NCI-H2029 (cell line): ENCODE data around the gene PDZRN3.

Experiments
- DNase-seq: peaks from one replicate; lab custom pipeline; 2025; lab: John Stamatoyannopoulos, UW

Gene PDZRN3

DNA sequence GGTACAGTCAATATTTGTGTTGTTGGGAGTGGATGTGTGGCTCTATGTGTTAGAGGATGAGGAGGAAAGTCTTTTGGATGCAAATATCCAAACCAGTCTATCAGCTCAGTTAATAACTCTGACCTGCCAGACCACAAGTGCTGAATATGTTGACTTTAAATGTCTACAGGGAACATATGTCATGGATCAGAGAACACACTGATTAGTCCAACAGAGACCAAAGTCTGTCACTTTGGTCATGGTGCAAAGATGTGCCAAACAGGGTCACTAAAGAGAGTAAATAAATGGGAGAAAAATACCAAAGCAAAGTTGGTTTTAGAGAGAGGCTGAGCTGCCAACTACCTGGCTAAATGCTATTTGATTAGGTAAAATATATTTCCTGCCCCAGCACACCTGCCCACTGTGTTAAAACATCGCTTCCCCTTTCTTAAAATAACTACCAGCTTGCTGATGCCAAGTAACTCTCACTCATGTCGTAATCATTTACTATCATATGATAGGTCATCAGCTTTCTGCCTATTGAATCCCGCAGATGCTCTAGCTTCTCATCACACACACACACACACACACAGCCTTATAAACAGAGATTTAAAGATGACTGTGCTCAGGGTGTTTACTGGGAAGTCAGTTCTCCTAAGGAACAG is 173.3 kb downstream of the PDZRN3 start:
- DNase-seq: peak; percentile 53

DNA sequence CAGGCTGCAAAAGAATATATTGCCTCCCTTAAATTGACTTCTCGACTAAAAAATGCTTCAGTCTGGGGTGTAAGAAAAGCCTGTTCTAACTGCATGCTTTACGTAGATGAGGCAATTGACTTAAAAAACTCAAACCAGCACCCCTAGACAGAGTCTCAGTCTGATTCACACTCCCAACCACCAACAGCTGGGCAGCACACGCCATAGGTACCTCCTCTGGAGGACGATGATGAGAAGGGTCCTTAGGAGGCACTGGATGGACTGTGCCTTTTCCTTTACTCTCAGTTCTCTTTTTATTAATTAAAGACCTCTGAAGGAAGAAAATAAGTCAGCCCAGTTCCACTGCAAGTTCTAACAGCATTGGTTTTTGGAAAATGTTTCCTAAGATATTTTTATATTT is 175.0 kb downstream of the PDZRN3 start:
- no peak for DNase-seq

DNA sequence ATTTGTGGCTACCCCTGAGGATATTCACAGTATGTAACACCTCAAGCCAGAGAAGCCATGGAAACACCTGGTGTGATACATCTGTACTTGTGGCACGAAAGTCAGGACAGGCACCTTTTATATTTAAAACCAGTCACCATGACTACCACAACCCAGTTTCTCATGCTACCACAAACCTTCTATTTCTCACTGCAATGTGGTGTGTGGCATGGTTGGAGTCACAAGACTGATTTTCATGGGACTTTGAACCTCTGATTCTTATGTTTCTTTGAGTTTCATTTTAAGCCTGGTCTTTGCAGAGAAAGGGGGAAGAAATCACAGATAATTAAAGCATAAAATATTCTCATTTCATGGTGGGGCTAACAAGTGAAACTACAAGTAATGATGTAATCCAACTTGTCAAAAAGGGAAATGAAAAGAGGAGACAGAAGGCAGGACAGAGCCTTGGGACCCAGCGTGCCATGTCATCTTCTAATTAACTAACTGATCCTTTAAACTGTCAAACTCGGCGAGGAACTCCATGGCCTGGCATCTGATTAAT is 175.9 kb downstream of the PDZRN3 start:
- DNase-seq: no peak

DNA sequence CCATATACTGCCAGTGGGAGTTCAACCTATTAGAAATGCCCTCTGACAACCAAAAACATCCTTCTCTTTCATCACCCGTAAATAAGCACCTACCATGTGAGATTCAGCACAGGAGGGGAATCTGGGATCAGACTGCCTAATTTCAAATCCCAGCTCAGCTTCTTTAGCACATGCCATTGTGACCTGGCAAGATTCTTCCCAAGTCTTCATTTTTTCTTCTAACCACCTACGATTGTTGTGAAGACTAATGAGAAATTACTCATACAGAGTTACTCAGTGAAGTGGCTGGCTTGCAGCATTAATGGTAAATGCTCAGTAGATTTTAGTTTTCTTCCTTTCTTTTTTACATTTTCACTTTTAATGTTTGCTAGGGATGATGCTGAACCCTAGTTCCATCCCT is 176.7 kb downstream of the PDZRN3 start:
- DNase-seq: no peak

DNA sequence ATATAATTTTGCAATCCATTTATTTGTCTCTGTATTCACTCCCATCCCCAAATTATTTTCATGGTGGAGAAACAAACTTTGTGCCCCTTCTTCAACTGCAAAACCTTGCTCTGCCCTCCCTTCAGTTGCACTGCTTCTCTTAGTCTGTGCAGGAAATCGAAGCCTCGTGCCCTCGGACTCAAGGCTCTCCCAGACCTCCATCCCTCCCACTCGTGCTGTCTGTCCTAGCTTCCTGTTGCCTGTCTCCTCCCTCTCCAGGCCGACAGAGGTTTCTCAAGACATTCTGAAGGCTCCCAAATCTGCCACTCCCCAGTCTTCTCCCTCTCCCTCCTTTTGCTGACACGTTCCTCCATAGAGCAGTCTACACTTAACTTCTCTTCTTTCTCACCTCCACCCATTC is 177.6 kb downstream of the PDZRN3 start:
- no peak for DNase-seq

DNA sequence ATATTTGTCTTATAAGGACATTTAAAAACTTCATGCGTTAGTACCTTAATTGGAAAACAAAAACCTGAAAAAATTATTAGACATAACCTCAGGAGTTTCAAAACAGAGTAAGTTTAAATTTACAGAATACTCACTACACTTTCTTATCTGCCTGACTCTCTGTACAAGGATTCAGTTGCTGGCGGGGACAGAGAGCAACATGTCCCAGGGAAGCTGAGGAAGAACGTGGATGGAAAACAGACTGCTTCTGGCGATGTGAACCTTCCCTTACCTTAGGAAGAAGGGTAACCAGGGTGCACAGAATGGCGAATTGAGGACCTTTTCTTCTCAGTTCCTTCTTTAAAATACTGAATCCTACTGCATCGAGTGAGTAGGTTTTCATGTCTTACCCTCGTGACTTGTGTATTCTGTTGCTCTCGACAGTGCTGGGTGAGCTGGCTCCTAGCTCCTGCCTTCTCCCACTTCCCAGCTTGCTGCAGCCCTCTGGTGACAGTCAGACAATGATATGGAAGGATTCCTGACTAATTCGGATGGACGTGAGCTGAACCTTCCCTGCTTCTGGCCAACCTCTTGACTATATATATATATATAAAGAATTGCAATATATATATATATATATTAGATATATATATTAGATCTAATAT is 178.2 kb downstream of the PDZRN3 start:
- DNase-seq: no peak

DNA sequence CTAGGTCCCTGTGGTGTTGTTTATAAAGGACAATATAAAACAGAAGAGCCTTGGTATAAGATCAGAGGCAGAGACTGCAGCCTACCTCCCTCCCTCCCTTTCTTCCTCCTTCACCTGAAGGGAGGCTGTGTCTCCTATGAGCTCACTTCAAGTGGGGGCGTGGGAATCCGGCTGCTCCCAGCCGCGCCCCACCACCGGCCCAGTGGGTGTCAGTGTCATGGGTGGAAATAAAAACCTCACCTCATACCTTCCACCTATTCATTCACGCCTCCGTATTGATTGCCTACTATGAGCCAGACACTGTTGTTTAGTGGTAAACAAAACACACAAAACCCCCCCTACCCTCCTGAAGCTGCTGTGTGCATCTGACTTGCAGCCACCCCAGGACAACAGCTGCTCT is 181.9 kb downstream of the PDZRN3 start:
- DNase-seq: no peak

DNA sequence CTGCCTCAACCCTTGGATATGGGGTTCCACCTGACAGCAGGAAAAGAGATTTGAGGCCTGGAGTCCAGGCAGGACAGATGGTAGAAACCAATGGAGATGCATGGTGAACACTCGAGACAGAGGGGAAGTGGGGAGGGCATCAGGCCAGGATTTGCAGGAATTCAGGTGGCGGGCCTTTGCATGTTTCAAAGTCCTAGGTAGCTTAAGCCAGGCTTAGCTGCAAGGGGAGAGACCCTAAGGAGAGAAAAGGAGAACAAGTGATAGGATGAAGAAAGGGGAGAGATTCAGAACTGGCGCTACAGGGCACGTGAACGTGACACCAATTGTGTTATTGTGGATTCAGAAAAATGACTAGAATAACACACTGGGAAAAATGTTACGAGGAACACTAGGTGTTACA is 182.6 kb downstream of the PDZRN3 start:
- DNase-seq: no peak

DNA sequence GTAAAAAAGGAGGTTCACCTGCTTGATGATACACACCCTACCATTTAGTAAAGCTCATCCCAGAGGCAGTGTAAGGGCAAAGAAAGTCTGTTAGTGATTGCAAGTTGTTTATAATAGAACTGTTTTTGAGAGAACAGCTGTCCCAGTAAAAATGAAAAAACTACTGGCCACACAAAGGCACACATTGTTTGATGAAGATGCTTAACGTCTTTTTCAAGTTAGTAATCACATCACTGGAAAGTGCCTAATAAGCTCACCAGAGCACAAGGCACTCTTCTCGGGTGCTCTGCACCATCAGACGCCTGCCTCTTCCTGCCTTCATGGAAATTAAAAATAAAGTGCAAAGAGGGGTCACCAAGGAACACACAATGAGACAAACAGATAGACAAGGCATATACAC is 186.9 kb downstream of the PDZRN3 start:
- DNase-seq: no peak

DNA sequence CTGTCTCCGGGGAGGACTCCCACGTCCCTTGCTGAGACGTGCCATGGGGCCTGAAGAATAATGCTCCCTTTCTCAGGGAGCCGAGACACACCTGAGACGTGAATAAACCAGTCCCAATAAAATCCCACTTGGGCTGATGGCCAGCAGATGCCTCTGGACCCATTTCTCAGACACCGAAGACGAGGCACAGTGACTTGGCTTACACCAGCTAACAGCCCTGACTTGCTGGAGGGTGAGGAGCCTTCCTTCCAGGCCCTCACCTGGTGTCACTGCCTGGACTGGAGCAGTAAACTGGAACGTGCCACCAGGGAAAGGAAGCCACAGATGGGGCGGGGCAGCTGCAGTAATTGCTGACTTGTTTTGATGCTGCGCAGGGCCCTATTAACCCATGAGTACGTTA is 189.7 kb downstream of the PDZRN3 start:
- DNase-seq: no peak

DNA sequence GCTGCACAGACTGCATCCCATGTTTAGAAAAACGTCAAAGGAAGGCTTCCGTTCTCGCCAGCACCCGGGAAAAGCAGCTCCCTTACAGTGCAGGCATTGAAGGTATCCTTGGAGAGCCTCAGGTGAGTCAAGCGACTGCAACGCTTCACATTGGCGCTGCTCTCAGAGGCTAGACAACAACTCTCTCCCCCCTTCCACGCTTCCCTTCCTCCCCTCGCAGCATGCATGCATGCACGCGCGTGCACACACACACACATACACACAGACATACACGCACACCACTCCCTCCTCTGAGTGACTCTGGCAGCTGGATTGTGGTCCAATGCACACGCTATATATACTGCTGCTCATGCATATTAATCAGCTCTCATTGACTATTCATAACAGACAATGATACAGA is 191.1 kb downstream of the PDZRN3 start:
- no peak for DNase-seq

DNA sequence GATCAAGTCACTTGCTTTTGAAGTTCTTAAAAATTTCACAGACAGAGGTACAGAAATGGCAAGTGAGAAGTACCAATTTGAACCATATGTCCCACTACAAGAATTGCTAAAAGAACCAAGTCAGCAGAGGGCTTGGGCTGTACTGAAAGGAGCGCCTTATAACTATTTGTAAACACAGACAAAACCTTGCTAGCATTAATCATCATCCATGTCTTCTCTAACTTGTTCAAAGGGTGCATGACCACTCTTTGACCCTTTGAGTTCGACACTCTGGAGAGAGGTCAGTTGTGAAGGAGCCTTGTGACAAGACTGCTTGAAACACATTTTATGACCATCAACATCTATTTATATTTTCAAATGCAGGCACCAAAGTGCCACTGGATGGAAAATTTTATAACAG is 191.7 kb downstream of the PDZRN3 start:
- DNase-seq: no peak

DNA sequence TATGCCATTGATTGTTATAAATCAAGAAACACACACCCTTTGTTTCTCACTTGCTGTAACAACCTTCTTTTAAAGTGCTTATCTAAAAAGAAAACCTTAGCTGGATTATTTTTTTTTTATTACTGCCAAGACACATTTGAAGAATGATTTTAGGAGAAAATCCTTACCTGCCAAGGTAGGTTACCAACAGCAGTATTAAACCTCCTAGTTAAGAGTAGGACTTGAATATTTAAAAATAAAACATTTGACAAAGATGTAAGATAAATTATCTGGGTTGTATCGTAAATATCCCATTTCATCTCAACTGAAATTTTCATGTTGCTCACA is 192.1 kb downstream of the PDZRN3 start:
- no peak for DNase-seq

DNA sequence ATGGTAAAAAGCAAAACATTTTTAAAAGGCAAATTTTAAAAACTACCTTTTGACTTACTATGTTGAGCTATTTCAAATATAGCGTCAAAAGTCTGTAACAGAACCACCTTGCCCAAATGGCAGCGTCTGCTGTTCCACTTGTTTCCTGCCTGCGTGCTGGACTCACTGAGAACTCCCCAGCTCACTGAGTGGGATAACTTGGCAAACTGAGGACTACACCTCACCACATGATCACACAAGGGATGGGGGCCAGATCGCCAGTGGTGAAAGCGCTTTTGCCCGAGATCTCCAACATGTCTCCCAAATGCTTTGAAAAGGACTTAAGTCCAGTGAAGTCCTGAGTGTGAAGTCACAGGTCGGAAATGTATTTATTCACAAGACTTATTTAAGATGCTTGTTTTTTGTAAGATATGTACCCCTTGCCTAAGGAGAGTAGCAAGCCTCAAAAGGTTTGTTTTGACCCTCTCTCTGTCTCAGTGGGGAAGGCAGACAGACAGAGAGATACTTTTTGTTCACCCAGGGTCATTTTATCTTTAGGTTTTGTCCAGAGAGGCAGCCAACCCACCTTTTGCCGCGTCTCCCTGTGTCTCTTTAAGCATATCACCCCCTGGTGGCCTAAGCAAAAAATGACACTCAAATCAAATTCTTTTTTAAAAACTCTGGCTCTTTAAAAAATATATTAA is 192.6 kb downstream of the PDZRN3 start:
- no peak for DNase-seq

DNA sequence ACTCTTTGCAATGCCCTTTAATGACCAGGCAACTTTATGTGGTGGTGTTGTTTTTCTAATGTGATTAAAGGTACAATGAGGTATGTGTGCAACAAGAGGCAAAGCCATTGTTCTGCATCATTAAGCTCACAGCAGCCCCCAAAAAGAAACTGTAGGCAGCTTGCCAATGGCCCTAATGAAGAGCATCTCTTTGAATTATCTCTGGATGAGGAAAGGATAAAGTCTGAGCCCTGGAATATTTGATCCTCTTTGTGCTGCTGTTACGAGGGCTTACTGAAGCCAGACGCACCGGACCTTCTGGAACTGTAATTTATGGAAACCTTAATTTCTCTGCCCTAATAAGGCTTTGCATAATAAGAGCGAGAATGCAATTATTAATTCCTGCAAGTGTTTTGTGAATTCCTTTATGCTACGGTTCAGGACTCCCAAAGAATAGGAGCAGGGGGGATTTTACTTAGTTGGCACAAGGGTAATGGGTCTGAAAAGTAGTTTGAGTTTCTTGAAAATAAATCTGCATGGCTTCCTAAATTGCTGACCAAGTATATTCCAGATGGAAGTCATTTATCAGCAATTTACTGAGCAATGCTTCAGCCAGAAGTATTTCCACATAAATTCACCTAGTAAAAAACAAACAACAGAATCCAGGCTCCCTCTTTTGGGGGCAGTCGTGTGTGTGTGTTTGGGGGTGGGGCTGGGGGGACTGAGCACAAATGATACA is 193.4 kb downstream of the PDZRN3 start:
- DNase-seq: no peak

DNA sequence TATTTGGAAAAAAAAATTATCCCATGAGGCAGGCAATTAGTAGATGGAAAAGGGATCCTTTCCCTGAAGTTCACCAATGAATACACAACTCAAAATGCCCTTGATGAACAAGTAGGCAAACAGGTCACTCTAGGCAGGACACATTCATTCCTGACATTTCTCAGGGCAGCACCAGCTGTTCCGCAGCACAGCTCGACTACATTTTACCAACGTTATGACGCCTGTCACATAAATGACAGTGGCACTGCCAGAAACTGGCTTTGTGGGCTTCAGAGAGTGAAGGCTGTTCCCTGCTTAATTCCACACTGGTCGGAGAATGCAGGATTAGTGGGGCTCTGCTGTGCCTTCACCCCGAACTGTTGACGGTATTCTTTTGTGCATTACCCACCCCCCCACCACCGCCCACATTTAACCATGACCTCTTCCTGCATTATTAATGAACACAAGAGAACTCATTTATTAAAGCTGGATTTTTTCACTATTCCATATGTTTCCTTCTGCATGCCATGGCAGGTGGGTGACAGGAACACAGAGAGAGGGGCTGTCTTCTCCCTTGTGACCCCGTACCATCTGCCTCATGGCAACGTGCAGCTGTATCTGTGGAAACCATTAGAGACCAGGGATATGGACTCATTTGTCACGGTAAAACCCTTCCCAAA is 197.6 kb downstream of the PDZRN3 start:
- no peak for DNase-seq

DNA sequence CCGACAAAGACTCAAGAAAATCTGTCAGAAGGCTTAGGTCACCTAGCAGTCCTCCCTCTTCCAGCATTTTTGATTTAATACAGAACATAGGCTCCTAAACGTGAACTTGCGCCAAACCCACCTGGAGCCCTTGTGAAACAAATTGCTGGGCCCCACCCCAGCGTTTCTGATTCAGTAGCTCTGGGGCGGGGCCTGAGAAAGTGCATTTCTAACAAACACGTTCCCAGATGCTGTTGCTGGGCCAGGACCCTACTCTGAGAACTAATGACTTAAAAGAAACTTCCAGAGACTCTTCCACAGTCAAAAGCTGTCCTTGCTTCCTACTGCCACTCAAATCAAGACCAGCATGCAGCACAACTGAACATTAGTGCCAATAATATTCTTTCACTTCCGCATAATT is 198.1 kb downstream of the PDZRN3 start:
- DNase-seq: no peak

DNA sequence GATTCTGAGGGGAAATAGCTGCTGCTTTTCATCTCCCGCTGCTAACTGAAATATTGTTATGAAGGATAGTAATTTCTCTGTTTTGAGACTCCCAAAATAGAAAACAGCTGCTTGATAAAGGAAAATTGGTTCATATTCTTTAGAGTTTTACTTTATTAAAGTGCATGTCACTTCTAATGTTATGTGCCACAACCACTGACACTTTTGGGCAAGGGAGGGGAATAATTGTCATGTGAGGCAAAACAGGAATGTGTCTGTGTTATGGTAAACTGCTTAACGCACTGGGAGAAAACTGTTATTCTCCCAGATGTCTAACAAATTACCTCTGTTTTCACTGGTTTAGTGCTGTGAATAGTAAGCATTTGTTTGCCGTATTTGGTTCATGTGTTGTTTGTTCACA is 201.6 kb downstream of the PDZRN3 start:
- no peak for DNase-seq

DNA sequence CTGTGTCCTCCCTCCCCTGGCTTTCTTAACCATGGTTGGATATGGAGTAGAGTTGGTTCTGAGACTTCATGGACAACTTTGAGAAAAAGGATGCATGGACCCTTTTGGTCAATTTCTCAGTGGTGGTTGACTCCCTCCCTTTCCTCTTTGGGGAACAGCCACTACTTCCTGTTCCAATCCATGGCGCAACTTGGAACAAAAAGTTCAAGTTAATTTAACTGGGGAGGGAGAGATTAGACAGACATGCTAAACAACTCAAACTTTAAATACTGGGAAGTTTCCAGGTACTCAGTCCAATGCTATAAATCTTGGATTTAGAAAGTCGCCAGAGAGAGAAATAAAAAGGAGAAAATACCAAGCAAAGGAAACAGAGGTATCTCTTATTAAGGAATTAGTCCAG is 202.2 kb downstream of the PDZRN3 start:
- DNase-seq: no peak

DNA sequence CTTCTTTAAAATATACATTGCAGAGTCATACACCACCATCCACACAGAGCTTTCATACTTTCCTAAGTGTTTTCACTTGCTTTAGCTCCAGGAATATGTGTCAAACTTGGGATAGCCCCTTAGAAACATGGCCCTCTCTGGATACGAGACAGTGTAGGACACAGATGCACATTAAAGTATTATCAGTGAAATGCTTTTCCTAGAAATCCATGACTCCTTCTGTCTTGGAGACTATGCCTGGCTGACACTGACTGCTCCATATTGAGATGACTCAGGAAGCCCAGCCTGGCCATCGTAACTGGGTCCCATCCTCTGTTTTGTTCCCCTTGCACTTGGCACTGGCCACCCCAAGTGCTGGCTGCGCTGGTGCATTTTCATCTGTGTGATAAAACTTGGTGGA is 204.8 kb downstream of the PDZRN3 start:
- no peak for DNase-seq

DNA sequence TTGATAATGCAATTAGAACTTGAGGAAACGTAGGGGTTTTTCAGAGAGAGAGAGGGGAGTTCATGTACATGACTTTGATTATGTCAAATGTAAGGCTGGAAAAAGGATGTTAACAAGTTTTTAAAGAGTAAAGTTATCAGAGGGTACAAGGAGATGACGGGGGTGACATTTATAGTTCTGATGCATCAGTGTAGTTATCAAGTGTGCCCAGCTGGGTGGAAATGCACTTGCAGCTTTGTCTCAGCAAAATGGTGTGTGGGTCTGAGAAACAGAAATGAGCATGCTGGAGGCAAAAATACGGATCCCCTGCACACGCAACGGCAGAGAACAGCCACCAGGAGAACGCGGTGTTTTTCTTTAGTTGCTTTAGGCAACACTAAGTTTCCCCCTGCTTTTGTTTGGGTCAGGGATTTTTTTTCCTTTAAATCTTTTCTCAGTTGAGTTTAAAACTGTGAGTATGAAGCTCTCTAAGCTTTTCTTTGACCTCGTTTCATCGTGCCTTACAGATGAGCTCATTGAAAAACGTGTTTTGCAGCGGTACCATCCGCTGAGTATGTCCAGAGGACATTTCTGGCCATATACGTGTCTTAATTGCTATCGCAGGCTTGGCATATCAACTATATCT is 205.4 kb downstream of the PDZRN3 start:
- DNase-seq: no peak

DNA sequence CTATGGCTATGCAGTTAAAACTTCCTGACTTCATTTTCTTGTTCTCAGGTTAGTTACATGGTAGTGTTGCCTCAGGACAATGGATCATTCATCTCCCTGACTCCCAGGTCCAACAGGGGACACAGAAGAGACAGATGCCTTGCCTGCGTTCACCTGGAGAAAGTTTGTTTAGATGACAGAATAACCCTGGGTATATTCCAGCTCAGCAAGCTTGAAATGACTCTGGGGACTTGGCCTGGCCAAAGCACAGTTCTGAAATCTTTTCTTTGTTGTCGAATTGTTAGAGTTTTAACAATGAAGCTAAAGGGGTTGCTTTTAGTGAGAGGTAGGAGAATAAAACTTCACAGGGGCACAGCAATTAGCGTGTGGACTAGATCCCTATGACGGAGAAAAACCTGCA is 206.1 kb downstream of the PDZRN3 start:
- no peak for DNase-seq
